DMS53 treated with DMSO at 0.1 percent for 48 hours (cell line): ENCODE data around the gene SLC15A5.

Source experiments
- DNase-seq: peaks from one replicate; lab custom pipeline; 2025; ENCODE audit not compliant: unreplicated experiment; lab: John Stamatoyannopoulos, UW

SLC15A5 gene

GRCh38 chr12:16261944-16262475, 15.5 kb downstream of the SLC15A5 start:
- DNase-seq = no peak

- DNase-seq = no peak
Measured at GRCh38 chr12:16260206-16260605, 17.3 kb downstream of the SLC15A5 start.

GRCh38 chr12:16258963-16259362, 18.5 kb downstream of the SLC15A5 start:
- DNase-seq = no peak

GRCh38 chr12:16246264-16246663, 31.2 kb downstream of the SLC15A5 start:
- DNase-seq = no peak

- DNase-seq = no peak
Measured at GRCh38 chr12:16245209-16245608, 32.3 kb downstream of the SLC15A5 start.

- DNase-seq = no peak
Measured at GRCh38 chr12:16243487-16244412, 33.7 kb downstream of the SLC15A5 start.

GRCh38 chr12:16241346-16241745, 36.1 kb downstream of the SLC15A5 start:
- DNase-seq = no peak

- DNase-seq = no peak
Measured at GRCh38 chr12:16238661-16239060, 38.8 kb downstream of the SLC15A5 start.

- no peak for DNase-seq
Measured at GRCh38 chr12:16229676-16230075, 47.8 kb downstream of the SLC15A5 start.

- DNase-seq = no peak
Measured at GRCh38 chr12:16228067-16228466, 49.4 kb downstream of the SLC15A5 start.

GRCh38 chr12:16225692-16226091, 51.8 kb downstream of the SLC15A5 start:
- no peak for DNase-seq

- no peak for DNase-seq
Measured at GRCh38 chr12:16224196-16224595, 53.3 kb downstream of the SLC15A5 start.

- DNase-seq = no peak
Measured at GRCh38 chr12:16221776-16222175, 55.7 kb downstream of the SLC15A5 start.

GRCh38 chr12:16220120-16220519, 57.4 kb downstream of the SLC15A5 start:
- DNase-seq = no peak

- peak; percentile 92 for DNase-seq
Measured at GRCh38 chr12:16218934-16219751, 58.3 kb downstream of the SLC15A5 start.

- DNase-seq = peak; percentile 23
Measured at GRCh38 chr12:16218234-16218633, 59.3 kb downstream of the SLC15A5 start.

GRCh38 chr12:16211731-16212130, 65.8 kb downstream of the SLC15A5 start:
- no peak for DNase-seq

- no peak for DNase-seq
Measured at GRCh38 chr12:16198884-16199283, 78.6 kb downstream of the SLC15A5 start.

- DNase-seq = no peak
Measured at GRCh38 chr12:16197600-16197999, 79.9 kb downstream of the SLC15A5 start.

GRCh38 chr12:16189849-16190248, 87.6 kb downstream of the SLC15A5 start:
- DNase-seq = no peak

- no peak for DNase-seq
Measured at GRCh38 chr12:16187660-16188059, 89.8 kb downstream of the SLC15A5 start.

- no peak for DNase-seq
Measured at GRCh38 chr12:16184681-16185080, 92.8 kb downstream of the SLC15A5 start.
